ENCODE results near the gene LEKR1. TPM values are rescaled to one million over a fixed set of nuclear protein-coding genes. Genes with fewer than 3 reads are reported as not detected.

Gene LEKR1
- total RNA-seq, 1 donor from 2014 or later, result 2.3 TPM

- no peaks in the 10 kb centered on the region for H3K36me3 ChIP-seq (ENCODE audit: control insufficient read depth, insufficient read depth, low read length)
- no peak for TF ChIP-seq CTCF (IDR thresholded peaks at IDR 0.05; ENCODE audit: insufficient read depth, low read length, poor library complexity, severe bottlenecking)
- H3K27me3 ChIP-seq (ENCODE audit: control insufficient read depth, insufficient read depth, low read length), result no peaks in the 10 kb centered on the region
- H3K4me3 ChIP-seq (ENCODE audit: low read depth, low read length), result no peak overlapping the region
- DNase-seq (ENCODE audit: low read depth), result no peak
Measured at GRCh38 chr3:157026091-157026490, 199.9 kb downstream of the LEKR1 start.

GRCh38 chr3:157027861-157028745, 201.9 kb downstream of the LEKR1 start:
- Histone ChIP-seq H3K4me3 (ENCODE audit: low read depth, low read length) (no peak overlapping the region), H3K27me3 (ENCODE audit: control insufficient read depth, insufficient read depth, low read length) (no peaks in the 10 kb centered on the region), H3K36me3 (ENCODE audit: control insufficient read depth, insufficient read depth, low read length) (no peaks in the 10 kb centered on the region)
- no peak for TF ChIP-seq CTCF (IDR thresholded peaks at IDR 0.05; ENCODE audit: insufficient read depth, low read length, poor library complexity, severe bottlenecking)
- no peak for DNase-seq (ENCODE audit: low read depth)

- Histone ChIP-seq H3K36me3 (ENCODE audit: control insufficient read depth, insufficient read depth, low read length) (no peaks in the 10 kb centered on the region), H3K27me3 (ENCODE audit: control insufficient read depth, insufficient read depth, low read length) (no peaks in the 10 kb centered on the region), H3K4me3 (ENCODE audit: low read depth, low read length) (no peak overlapping the region)
- DNase-seq (ENCODE audit: low read depth), result no peak
- TF ChIP-seq CTCF (IDR thresholded peaks at IDR 0.05; ENCODE audit: insufficient read depth, low read length, poor library complexity, severe bottlenecking), result no peak
Measured at GRCh38 chr3:157029365-157029790, 203.2 kb downstream of the LEKR1 start.

- Histone ChIP-seq H3K4me3 (ENCODE audit: low read depth, low read length) (no peak overlapping the region), H3K27me3 (ENCODE audit: control insufficient read depth, insufficient read depth, low read length) (no peaks in the 10 kb centered on the region), H3K36me3 (ENCODE audit: control insufficient read depth, insufficient read depth, low read length) (no peaks in the 10 kb centered on the region)
- DNase-seq (ENCODE audit: low read depth), result no peak
- no peak for TF ChIP-seq CTCF (IDR thresholded peaks at IDR 0.05; ENCODE audit: insufficient read depth, low read length, poor library complexity, severe bottlenecking)
Measured at GRCh38 chr3:157030712-157031111, 204.6 kb downstream of the LEKR1 start.

- DNase-seq (ENCODE audit: low read depth), result no peak
- H3K36me3 ChIP-seq (ENCODE audit: control insufficient read depth, insufficient read depth, low read length), result no peaks in the 10 kb centered on the region
- TF ChIP-seq CTCF (IDR thresholded peaks at IDR 0.05; ENCODE audit: insufficient read depth, low read length, poor library complexity, severe bottlenecking), result no peak
- no peaks in the 10 kb centered on the region for H3K27me3 ChIP-seq (ENCODE audit: control insufficient read depth, insufficient read depth, low read length)
- no peak overlapping the region for H3K4me3 ChIP-seq (ENCODE audit: low read depth, low read length)
Measured at GRCh38 chr3:157033001-157033400, 206.8 kb downstream of the LEKR1 start.

GRCh38 chr3:157040456-157040855, 214.3 kb downstream of the LEKR1 start:
- no peak for TF ChIP-seq CTCF (IDR thresholded peaks at IDR 0.05; ENCODE audit: insufficient read depth, low read length, poor library complexity, severe bottlenecking)
- H3K27me3 ChIP-seq (ENCODE audit: control insufficient read depth, insufficient read depth, low read length), result no peaks in the 10 kb centered on the region
- H3K4me3 ChIP-seq (ENCODE audit: low read depth, low read length), result no peak overlapping the region
- no peaks in the 10 kb centered on the region for H3K36me3 ChIP-seq (ENCODE audit: control insufficient read depth, insufficient read depth, low read length)
- no peak for DNase-seq (ENCODE audit: low read depth)
